ENCODE results near the gene SSTR4. TPM values are rescaled to one million over a fixed set of nuclear protein-coding genes. Genes with fewer than 3 reads are reported as not detected.

Gene SSTR4
- total RNA-seq, 6 experiments from 2014 or later, result not detected

GRCh38 chr20:23033918-23034317, 1.2 kb upstream of the SSTR4 start:
- Histone ChIP-seq H3K9me3 (no peaks in the 10 kb centered on the region), H3K27me3 (no peaks in the 10 kb centered on the region), H3K27ac (no peak overlapping the region), H3K4me1 (no peaks in the 10 kb centered on the region), H3K36me3 (no peaks in the 10 kb centered on the region), H3K4me3 (no peak overlapping the region)
- no peak for TF ChIP-seq CTCF (IDR thresholded peaks at IDR 0.05)
- no peak for TF ChIP-seq POLR2A (IDR thresholded peaks at IDR 0.05)
- WGBS (ENCODE audit: insufficient coverage, low coverage, low lambda C conversion rate, missing lambda C conversion rate), result 63% methylated on average over 2 of the region's 4 CpGs
- ATAC-seq (no peak), DNase-seq (no peak)
- intact Hi-C loops (cut with DNase I), result no loop called here

GRCh38 chr20:23035731-23036130, 619 bp downstream of the SSTR4 start:
- intact Hi-C loops (cut with DNase I), result no loop called here

GRCh38 chr20:23036371-23036770, 1.3 kb downstream of the SSTR4 start:
- no peak for ATAC-seq
- H3K27me3 ChIP-seq, result no peaks in the 10 kb centered on the region
- WGBS (ENCODE audit: insufficient coverage, low coverage, low lambda C conversion rate, missing lambda C conversion rate), result 100% methylated on average over 1 of the region's 11 CpGs
- no peaks in the 10 kb centered on the region for H3K9me3 ChIP-seq
- no peak for DNase-seq
- H3K4me1 ChIP-seq, result no peaks in the 10 kb centered on the region
- no peak overlapping the region for H3K27ac ChIP-seq
- intact Hi-C loops (cut with DNase I), result no loop called here
- H3K36me3 ChIP-seq, result no peaks in the 10 kb centered on the region
- H3K4me3 ChIP-seq, result no peak overlapping the region
- TF ChIP-seq POLR2A (IDR thresholded peaks at IDR 0.05) (no peak), CTCF (IDR thresholded peaks at IDR 0.05) (no peak)

More at GRCh38 chr20:23035731-23036130, 619 bp downstream of the SSTR4 start:
- 50% methylated on average over 1 of the region's 41 CpGs for WGBS (ENCODE audit: insufficient coverage, low coverage, low lambda C conversion rate, missing lambda C conversion rate)
- DNase-seq, result no peak
- Histone ChIP-seq H3K36me3 (no peaks in the 10 kb centered on the region), H3K9me3 (no peaks in the 10 kb centered on the region), H3K4me3 (no peak overlapping the region), H3K4me1 (no peaks in the 10 kb centered on the region), H3K27me3 (no peaks in the 10 kb centered on the region), H3K27ac (no peak overlapping the region)
- TF ChIP-seq CTCF (IDR thresholded peaks at IDR 0.05), result no peak
- TF ChIP-seq POLR2A (IDR thresholded peaks at IDR 0.05), result no peak
- ATAC-seq, result no peak

GRCh38 chr20:23037017-23037481, 1.9 kb downstream of the SSTR4 start:
- Histone ChIP-seq H3K27ac (no peak overlapping the region), H3K9me3 (no peaks in the 10 kb centered on the region), H3K36me3 (no peaks in the 10 kb centered on the region), H3K27me3 (no peaks in the 10 kb centered on the region), H3K4me3 (no peak overlapping the region), H3K4me1 (no peaks in the 10 kb centered on the region)
- TF ChIP-seq POLR2A (IDR thresholded peaks at IDR 0.05) (no peak), CTCF (IDR thresholded peaks at IDR 0.05) (no peak)
- DNase-seq, result no peak
- WGBS (ENCODE audit: insufficient coverage, low coverage, low lambda C conversion rate, missing lambda C conversion rate), result 13% methylated on average over 3 of the region's 3 CpGs
- no peak for ATAC-seq
- intact Hi-C loops (cut with DNase I), result no loop called here
